Loucy (cell line): ENCODE measurements around the gene SRGAP1.

Experiments used
- H2AFZ ChIP-seq: fragments of 200-600 bp; sonication (generic); 2 replicates; pipeline ENCODE4 v1.6.0; 2016; ENCODE audit warnings: antibody characterized with exemption, mild to moderate bottlenecking, low read length, moderate library complexity
- H3F3A ChIP-seq: fragments of 200-600 bp; 2 replicates; pipeline ENCODE4 v1.6.0; 2016; ENCODE audit warnings: antibody characterized with exemption, low read depth, mild to moderate bottlenecking
- H3K27me3 ChIP-seq: fragments of 200-600 bp; sonication (generic); 2 replicates; pipeline ENCODE4 v1.6.1; 2014; ENCODE audit warnings: low read length, mild to moderate bottlenecking; ENCODE audit not compliant: insufficient read depth, poor library complexity, severe bottlenecking
- H3K36me3 ChIP-seq: fragments of 200-600 bp; sonication (generic); 2 replicates; pipeline ENCODE4 v1.6.1; 2016; ENCODE audit warnings: low read length; ENCODE audit not compliant: insufficient read depth
- H3K4me1 ChIP-seq: fragments of 200-600 bp; sonication (generic); 2 replicates; pipeline ENCODE4 v1.5.1; 2014; ENCODE audit warnings: low read length, mild to moderate bottlenecking; ENCODE audit not compliant: insufficient read depth, poor library complexity, severe bottlenecking
- H3K4me2 ChIP-seq: fragments of 200-600 bp; sonication (generic); 2 replicates; pipeline ENCODE4 v1.6.0; 2014; ENCODE audit warnings: antibody characterized with exemption, low read length, low read depth, mild to moderate bottlenecking; ENCODE audit not compliant: poor library complexity, severe bottlenecking
- H3K4me3 ChIP-seq: fragments of 200-600 bp; sonication (generic); 2 replicates; pipeline ENCODE4 v1.5.1; 2014; ENCODE audit warnings: low read length, mild to moderate bottlenecking, mixed read lengths; ENCODE audit not compliant: poor library complexity, severe bottlenecking
- H3K79me2 ChIP-seq: fragments of 200-600 bp; sonication (generic); 2 replicates; pipeline ENCODE4 v1.6.1; 2014; ENCODE audit warnings: low read length; ENCODE audit not compliant: insufficient read depth
- H3K9ac ChIP-seq: fragments of 200-600 bp; sonication (generic); 2 replicates; pipeline ENCODE4 v1.6.0; 2014; ENCODE audit warnings: mild to moderate bottlenecking, low read depth, low read length, moderate library complexity; ENCODE audit not compliant: poor library complexity, severe bottlenecking
- H3K9me2 ChIP-seq: fragments of 200-600 bp; sonication (generic); replicated peaks from 2 replicates; pipeline ENCODE4 v1.6.1; 2016; ENCODE audit warnings: low read depth, low read length, mixed read lengths
- H3K9me3 ChIP-seq: fragments of 200-600 bp; sonication (generic); 2 replicates; pipeline ENCODE4 v1.6.1; 2014; ENCODE audit warnings: mild to moderate bottlenecking, antibody characterized with exemption, low read length, low read depth; ENCODE audit not compliant: insufficient read depth
- H4K20me1 ChIP-seq: fragments of 200-600 bp; sonication (generic); 2 replicates; pipeline ENCODE4 v1.6.0; 2014; ENCODE audit warnings: antibody characterized with exemption, low read length, mild to moderate bottlenecking; ENCODE audit not compliant: insufficient read depth, poor library complexity, severe bottlenecking
- EZH2phosphoT487 ChIP-seq: fragments of 200-600 bp; IDR thresholded peaks from 2 replicates; pipeline ENCODE4 v1.6.1; 2018; ENCODE audit warnings: antibody characterized with exemption, mild to moderate bottlenecking, moderate library complexity, borderline replicate concordance
- TF ChIP-seq, protein P1 (sequence below): fragments of 200-600 bp; sonication (generic); conservative IDR thresholded peaks from 2 replicates; pipeline ENCODE4 v1.5.1; 2014; ENCODE audit warnings: mild to moderate bottlenecking, antibody characterized with exemption, low read length

The SRGAP1 gene

GRCh38 chr12:63949902-63950301, 105.4 kb downstream of the SRGAP1 start:
- Histone ChIP-seq H3K9ac (no peak overlapping the region), H3K79me2 (no peaks in the 10 kb centered on the region), H3K4me3 (no peak overlapping the region), H4K20me1 (no peaks in the 10 kb centered on the region), H3K36me3 (no peaks in the 10 kb centered on the region), H3K9me2 (no peaks in the 10 kb centered on the region), H3F3A (no peaks in the 10 kb centered on the region), H3K27me3 (no peaks in the 10 kb centered on the region), H3K9me3 (no peaks in the 10 kb centered on the region), H3K4me1 (no peaks in the 10 kb centered on the region), H3K4me2 (no peak overlapping the region), H2AFZ (no peak overlapping the region)
- no peak for TF ChIP-seq EZH2phosphoT487
- TF ChIP-seq, protein P1, sequence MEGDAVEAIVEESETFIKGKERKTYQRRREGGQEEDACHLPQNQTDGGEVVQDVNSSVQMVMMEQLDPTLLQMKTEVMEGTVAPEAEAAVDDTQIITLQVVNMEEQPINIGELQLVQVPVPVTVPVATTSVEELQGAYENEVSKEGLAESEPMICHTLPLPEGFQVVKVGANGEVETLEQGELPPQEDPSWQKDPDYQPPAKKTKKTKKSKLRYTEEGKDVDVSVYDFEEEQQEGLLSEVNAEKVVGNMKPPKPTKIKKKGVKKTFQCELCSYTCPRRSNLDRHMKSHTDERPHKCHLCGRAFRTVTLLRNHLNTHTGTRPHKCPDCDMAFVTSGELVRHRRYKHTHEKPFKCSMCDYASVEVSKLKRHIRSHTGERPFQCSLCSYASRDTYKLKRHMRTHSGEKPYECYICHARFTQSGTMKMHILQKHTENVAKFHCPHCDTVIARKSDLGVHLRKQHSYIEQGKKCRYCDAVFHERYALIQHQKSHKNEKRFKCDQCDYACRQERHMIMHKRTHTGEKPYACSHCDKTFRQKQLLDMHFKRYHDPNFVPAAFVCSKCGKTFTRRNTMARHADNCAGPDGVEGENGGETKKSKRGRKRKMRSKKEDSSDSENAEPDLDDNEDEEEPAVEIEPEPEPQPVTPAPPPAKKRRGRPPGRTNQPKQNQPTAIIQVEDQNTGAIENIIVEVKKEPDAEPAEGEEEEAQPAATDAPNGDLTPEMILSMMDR, result no peak

DNA sequence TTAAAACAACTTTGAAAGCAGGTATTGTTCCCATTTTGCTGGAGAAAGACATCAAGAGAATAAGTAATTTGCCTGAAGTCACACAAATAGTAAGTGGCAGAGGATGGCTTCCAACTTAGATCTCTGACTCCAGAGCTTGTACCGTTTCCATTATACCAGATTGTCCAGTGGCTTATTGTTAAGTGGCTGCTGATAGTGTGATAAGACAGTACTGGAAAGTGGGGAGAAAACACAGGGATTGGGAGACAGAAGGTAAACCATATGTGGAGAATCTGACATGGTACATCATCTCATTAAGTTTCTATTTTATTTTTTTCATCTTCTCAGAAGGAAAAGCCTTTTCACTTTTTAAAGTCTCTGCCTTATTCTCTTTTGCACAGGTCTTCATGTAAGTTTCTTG, 108.5 kb downstream of the SRGAP1 start:
- Histone ChIP-seq H4K20me1 (no peaks in the 10 kb centered on the region), H3K4me3 (no peak overlapping the region), H3K79me2 (no peaks in the 10 kb centered on the region), H2AFZ (no peak overlapping the region), H3K27me3 (no peaks in the 10 kb centered on the region), H3K9me3 (no peaks in the 10 kb centered on the region), H3K4me2 (no peak overlapping the region), H3K4me1 (no peaks in the 10 kb centered on the region), H3F3A (no peaks in the 10 kb centered on the region), H3K9me2 (no peaks in the 10 kb centered on the region), H3K9ac (no peak overlapping the region), H3K36me3 (no peaks in the 10 kb centered on the region)
- no peak for TF ChIP-seq EZH2phosphoT487
- TF ChIP-seq, protein P1, result no peak

DNA sequence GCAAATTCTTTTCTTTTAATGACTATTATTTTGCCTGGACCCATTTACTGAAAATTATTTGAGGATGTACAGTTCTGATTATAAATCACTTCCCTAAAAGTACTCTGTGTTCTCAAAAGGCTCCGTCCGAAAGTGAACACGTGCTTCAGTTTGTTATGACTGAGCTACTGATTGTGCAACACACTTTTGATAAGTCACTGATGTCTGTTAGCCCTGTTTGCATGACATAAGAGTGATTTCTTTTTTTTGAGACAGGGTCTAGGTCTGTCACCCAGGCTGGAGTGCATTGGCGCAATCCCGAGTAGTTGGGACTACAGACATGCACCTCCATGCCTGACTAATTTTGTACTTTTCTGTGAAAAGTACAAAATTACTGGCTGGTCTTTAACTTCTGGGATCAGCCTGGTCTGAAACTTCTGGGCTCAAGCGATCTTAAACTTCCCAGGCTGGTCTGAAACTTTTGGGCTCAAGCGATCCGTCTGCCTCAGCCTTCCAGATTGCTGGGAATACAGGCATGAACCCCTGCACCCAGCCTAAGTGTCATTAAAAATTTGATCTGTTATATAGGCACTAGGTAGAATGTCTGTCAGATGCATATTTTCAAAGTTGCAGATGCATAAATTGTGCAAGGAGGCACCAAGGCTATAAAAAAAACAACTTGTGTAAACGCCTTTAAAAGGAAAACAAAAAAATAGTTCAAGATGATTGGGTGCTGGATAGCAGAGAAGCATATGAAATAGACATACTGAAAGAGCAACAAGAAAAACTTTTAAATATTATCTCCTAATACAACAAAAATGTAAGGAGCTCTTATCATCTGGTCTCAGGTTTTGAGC, 111.5 kb downstream of the SRGAP1 start:
- no peak overlapping the region for H3K9ac ChIP-seq
- no peaks in the 10 kb centered on the region for H3K9me3 ChIP-seq
- no peaks in the 10 kb centered on the region for H3K36me3 ChIP-seq
- H3K4me2 ChIP-seq, result no peak overlapping the region
- H4K20me1 ChIP-seq, result no peaks in the 10 kb centered on the region
- no peak overlapping the region for H3K4me3 ChIP-seq
- no peaks in the 10 kb centered on the region for H3K27me3 ChIP-seq
- H3K4me1 ChIP-seq, result no peaks in the 10 kb centered on the region
- no peaks in the 10 kb centered on the region for H3K9me2 ChIP-seq
- H3K79me2 ChIP-seq, result no peaks in the 10 kb centered on the region
- no peak for TF ChIP-seq EZH2phosphoT487
- TF ChIP-seq, protein P1, result no peak
- H2AFZ ChIP-seq, result no peak overlapping the region
- no peaks in the 10 kb centered on the region for H3F3A ChIP-seq
